ENCODE results near the gene CCNY. TPM values are rescaled to one million over a fixed set of nuclear protein-coding genes. Genes with fewer than 3 reads are reported as not detected.
"Not testable (repeated sequence)": the region's sequence is repeated elsewhere in the genome, so short reads cannot be mapped to it uniquely, and the experiment has no call there.

The CCNY gene
- total RNA-seq, 1 donor from 2014 or later, result 29.4 TPM

DNA sequence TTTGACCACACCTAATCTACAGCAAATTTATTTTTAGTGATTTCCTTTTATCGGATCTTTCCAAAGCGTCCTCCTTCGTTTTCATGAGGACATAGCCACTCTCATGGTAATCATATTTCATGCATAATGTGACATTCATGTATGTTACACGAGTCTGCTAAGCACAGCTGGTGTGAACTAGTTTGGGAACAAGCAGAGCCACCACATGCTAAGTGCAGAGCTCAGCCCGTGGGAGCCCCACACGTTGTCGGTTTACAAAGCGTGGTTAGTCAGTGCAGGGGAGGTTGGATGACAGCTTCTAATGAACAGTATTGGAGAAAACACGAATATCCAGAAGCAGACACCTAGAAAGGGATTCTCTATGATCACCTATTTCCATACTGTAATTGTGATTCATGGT lies 190.4 kb downstream of the CCNY start:
- DNase-seq, result no peak

GRCh38 chr10:35532141-35532540 lies 195.8 kb downstream of the CCNY start:
- DNase-seq, result no peak

- no peak for DNase-seq
Measured at GRCh38 chr10:35533565-35533964, 197.3 kb downstream of the CCNY start.

- no peak for DNase-seq
Measured at GRCh38 chr10:35535136-35535535, 198.8 kb downstream of the CCNY start.

DNA sequence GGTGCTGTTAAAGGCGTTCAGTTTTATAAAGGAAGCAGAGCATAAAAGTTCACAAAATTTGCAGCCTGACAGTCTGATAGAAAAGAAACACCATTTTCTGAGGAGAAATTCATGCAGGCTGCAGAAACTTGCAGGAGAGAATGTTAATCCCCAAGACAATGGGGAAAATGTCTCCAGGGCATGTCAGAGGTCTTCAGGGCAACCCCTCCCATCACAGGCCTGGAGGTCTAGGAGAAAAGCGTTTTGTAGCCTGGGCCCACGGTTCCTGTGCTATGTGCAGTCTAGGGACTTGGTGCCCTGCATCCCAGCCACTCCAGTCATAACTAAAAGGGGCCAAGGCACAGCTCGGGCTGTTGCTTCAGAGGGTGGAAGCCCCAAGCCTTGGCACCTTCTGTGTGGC lies 200.5 kb downstream of the CCNY start:
- DNase-seq, result no peak

DNA sequence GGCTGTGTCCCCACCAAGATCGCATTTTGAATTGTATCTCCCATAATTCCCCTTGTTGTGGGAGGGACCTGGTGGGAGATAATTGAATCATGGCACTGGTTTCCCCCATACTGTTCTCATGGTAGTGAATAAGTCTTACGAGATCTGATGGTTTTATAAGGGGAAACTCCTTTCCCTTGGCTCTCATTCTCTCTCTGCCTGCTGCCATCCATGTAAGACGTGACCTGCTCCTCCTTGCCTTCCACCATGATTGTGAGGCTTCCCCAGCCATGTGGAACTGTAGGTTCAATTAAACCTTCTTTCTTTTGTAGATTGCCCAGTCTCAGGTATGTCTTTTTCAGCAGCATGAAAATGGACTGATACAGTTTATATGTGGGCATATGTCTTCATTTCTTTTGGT lies 201.6 kb downstream of the CCNY start:
- DNase-seq, result not testable (repeated sequence)

DNA sequence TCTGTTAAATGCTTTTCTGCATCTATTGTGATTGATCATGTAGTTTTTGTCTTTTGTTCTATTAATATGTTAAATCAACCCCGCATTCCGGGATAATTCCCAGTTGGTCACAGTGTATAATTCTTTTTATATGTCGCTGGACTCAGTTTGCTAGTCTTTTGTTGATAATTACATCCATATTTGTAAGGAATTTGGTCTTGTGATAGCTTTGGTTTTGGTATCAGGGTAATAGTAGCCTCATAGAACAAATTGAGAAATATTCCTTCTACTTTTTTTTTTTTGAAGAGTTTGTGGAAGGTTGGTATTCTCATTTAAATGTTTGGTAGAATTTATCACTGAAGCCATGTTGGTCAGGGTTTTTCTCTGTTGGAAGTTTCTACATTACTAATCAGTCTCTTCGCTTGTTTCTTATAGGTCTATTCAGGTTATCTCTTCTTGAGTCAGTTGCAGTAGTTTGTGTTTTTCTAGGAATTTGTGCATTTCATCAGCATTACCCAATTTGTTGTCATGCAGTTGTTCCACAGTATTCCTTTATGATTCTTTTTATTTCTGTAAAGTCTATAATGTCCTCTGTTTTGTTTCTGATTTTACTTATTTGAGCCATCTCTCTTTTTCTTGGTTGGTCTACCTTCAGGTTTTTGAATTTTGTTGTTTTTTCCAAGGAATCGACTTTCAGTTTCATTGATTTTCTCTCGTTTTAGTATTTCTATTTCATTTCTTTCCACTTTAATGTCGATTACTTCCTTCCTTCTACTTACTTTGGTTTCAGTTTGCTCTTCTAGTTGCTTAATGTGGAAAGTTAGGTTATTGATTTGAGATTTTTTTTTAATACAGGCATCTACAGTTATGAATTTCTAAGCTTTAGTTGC lies 204.2 kb downstream of the CCNY start:
- no peak for DNase-seq

- DNase-seq, result no peak
Measured at GRCh38 chr10:35541720-35542119, 205.4 kb downstream of the CCNY start.

DNA sequence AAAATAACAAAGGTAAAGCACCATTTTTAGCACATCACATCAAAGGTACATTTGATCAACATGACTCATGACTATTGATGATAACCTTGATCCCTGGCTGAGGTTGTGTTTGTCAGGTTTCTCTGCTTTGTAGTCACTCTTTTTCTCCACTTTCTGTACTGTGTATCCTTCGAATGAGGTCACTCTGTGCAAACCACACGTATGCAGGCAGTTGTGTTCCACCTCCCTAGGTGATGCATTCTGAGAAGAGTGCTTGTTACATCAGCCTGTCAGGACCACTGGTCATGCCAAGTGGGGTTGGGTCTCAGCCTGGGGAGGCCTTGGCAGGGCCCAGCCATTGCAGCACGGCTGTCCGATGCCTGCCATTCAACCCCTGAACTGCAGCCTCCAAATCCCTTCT lies 206.0 kb downstream of the CCNY start:
- DNase-seq, result no peak

DNA sequence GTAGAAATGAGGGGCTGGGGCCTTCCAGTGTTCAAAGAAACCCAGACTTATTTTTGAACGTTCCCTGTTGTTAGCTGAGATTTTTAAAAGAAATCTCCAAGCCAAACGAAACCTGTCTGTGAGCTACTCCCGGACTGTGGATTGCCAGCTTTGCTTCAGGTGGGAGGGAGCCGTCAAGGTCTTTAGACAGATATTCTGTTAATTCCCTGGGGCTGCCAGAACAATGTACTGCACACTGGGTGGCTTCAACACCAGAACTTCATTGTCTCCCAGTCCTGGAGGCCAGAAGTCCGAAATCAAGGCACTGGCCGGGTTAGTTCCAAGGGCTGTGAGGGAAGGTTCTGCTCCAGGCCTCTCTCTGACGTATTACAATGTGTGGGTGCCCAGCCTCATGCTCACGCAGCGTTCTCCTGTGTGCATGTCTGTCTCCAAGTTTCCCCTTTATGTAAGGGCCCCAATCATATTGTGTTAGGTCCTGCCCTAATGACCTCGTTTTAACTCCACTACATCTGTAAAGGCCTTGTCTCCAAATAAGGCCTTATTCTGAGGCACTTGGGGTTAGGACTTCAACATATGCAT lies 208.9 kb downstream of the CCNY start:
- DNase-seq, result no peak

GRCh38 chr10:35545878-35546590 lies 209.7 kb downstream of the CCNY start:
- no peak for DNase-seq

GRCh38 chr10:35546824-35547225 lies 210.5 kb downstream of the CCNY start:
- DNase-seq, result no peak

GRCh38 chr10:35552650-35553342 lies 216.5 kb downstream of the CCNY start:
- DNase-seq, result no peak

GRCh38 chr10:35554036-35554435 lies 217.7 kb downstream of the CCNY start:
- DNase-seq, result no peak

DNA sequence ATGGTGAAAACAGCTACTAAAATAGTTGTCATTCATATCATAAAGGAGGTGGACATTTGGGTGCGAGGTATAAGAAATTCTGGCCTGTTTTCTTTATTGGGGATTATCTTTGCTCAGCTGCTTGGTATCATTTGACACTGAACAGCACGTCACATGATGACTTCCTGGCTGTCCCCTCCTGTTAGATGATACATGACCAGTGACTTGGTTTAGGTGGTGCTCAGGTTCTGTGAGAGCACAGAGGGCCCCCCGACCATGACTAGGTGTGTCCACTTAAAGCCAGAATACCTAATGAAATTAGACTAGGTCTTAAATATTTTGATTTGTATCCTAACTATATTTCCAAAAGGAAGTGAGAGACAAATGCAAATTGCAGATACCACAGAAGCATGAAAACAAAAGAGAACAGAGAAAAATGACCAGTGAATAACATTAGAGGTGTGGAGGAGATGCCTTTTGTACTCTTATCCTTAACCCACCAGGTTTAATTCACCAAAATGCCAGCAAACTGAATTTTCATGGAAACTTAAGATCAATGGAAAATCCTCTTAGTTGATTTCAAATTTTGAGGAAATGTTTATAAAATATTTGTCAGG lies 218.2 kb downstream of the CCNY start:
- no peak for DNase-seq

GRCh38 chr10:35555962-35556930 lies 219.9 kb downstream of the CCNY start:
- DNase-seq, result no peak

DNA sequence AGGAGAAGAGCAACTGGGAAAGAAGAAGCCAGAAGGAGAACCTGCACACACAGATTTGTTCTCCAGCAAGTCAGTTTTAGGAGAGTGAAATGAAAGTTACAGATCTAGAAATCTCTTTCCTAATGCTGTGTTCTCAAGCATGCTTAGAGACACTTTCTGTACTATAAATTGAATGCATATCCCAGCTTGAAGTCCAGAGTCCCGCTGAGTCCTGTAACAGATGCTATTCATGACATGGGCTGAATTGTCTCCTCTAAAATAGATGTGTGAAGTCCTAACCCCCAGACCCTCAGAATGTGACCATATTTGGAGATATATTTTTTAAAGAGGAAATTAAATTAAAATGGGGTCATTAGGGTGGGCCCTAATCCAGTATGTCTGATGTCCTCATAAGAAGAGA lies 222.0 kb downstream of the CCNY start:
- no peak for DNase-seq

DNA sequence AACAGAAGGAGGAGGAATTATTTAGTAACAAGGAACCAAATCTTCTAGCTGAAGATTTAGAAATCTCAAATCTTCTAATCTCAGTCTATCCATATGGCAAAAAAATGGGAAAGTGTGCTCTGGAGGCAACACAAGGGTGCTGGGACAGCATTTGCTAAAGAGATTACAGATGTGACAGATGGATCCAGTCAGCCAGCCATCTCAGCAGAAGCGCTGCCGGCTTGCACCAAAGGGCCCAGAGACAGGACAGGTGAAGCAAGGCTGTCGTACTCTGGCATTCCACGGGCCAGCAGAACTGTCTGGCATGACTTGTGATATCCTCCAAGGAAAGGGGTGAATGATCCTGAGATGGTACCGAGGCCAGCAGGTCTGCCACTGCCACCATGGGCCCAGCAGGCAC lies 223.1 kb downstream of the CCNY start:
- no peak for DNase-seq

GRCh38 chr10:35561715-35562114 lies 225.4 kb downstream of the CCNY start:
- DNase-seq, result no peak

DNA sequence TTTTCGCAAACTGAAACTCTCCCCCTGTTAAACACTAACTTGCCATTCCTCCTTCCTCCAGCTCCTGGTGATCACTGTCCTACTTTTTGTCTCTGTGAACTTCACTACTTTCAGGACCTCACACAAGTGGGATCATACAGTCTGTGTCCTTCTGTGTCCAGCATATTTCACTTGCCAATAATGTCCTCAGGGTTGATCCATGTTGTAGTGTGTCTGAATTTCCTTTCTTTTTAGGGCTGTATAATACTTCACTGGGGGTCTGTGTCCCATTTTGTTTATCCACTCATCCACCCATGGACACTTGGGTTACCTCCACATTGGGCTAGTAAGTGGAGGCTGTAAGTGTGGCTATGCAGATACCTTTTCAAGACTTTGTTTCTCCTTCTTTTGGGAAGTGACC lies 226.1 kb downstream of the CCNY start:
- no peak for DNase-seq

DNA sequence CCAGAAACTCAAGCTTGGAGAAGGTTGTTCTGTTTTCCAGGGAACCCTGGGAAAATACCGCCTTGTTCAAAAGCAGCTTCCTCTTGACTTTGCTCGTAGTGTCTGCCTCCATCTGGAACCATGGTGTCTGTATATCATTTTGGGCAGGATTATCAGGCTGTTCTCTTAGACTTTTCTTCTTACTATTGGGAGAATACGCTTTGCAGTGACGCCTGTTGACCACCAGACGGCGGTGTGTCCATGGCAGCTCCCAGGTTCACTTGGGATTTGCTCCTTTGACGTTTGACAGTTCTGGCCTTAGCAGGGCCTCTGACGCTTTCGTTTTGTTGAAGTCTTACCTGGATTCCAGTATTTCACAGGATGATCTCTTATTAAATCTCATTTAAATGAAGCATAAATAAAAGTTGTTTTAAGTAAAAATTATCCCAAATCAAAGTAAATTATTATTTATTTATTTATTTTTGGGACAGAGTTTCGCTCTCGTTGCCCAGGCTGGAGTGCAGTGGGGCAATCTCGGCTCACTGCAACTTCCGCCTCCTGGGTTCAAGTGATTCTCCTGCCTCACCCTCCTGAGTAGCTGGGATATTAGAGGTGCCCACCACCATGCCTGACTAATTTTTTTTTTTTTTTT lies 227.1 kb downstream of the CCNY start:
- peak; percentile 30 for DNase-seq
